BLaER1 treated with 17β-estradiol and CSF1 and Interleukin-3, amounts not matched to agents 10 nM and 100 nM (cell line): ENCODE results near the gene ACADL.
A peak's percentile ranks its signal among the peaks of the same experiment; 100 is the strongest.
"Not testable (repeated sequence)": the region's sequence is repeated elsewhere in the genome, so short reads cannot be mapped to it uniquely, and the experiment has no call there.

Experiments used
- H3K27ac ChIP-seq, 11 experiments: shearing (Covaris generic); formaldehyde crosslinking; 2 replicates each; pipeline ENCODE4 v1.8.1; 2022
- H3K27me3 ChIP-seq, 11 experiments: shearing (Covaris generic); formaldehyde crosslinking; 2 replicates each; pipeline ENCODE4 v1.8.1; 2022
- H3K36me3 ChIP-seq, 11 experiments: shearing (Covaris generic); formaldehyde crosslinking; 2 replicates each; pipeline ENCODE4 v1.8.1; 2022
- H3K4me1 ChIP-seq, 10 experiments: shearing (Covaris generic); formaldehyde crosslinking; 2 replicates each; pipeline ENCODE4 v1.8.1; 2022
- H3K4me2 ChIP-seq, 11 experiments: shearing (Covaris generic); formaldehyde crosslinking; 2 replicates each; pipeline ENCODE4 v1.8.1; 2022
- H3K4me3 ChIP-seq, 10 experiments: shearing (Covaris generic); formaldehyde crosslinking; 2 replicates each; pipeline ENCODE4 v1.8.1; 2022
- H3K9ac ChIP-seq, 11 experiments: shearing (Covaris generic); formaldehyde crosslinking; 2 replicates each; pipeline ENCODE4 v1.8.1; 2022
- H3K9me3 ChIP-seq, 11 experiments: shearing (Covaris generic); formaldehyde crosslinking; replicated peaks in 1 of 11; 2 replicates each; pipeline ENCODE4 v1.8.1; 2022
- H4K20me1 ChIP-seq, 11 experiments: shearing (Covaris generic); formaldehyde crosslinking; 2 replicates each; pipeline ENCODE4 v1.8.1; 2022
- Cebpa-rat ChIP-seq, 11 experiments: shearing (Covaris generic); IDR thresholded peaks; 2 replicates each; pipeline ENCODE4 v1.8.1; 2022

Gene ACADL

GRCh38 chr2:210179351-210179990, 45.8 kb downstream of the ACADL start:
- Histone ChIP-seq H3K27ac (no peak overlapping the region), H3K4me3 (no peak overlapping the region), H3K9ac (no peak overlapping the region)

DNA sequence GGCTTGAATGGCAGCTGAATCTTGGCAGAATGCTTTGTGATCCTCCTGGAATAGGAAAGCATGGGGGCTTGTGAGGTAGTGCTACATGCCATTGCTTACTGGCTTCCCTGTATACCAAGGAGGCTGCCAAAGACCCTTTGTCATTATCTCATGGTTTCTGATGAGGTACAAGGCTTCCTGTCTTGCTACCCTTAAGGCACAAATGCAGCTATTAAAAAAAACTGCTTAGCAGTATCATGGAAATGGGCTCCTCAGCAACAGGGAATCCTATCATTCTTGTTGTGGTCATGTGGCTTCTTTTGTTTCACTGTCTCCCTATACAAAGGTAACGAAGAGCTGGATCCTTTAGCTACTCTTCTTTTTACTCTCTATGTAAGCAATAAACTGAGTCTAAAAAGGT, 47.5 kb downstream of the ACADL start:
- H3K27ac ChIP-seq: no peak overlapping the region
- H3K4me1 ChIP-seq: peaks cover 0 to 6% (median under 1%) of the 10 kb centered on the region in 10 experiments; a peak in 9 of 20 replicates
- no peak overlapping the region for H3K4me3 ChIP-seq
- H3K27me3 ChIP-seq: no peaks in the 10 kb centered on the region
- H3K36me3 ChIP-seq: no peaks in the 10 kb centered on the region
- no peak overlapping the region for H3K9ac ChIP-seq
- H4K20me1 ChIP-seq: no peaks in the 10 kb centered on the region
- TF ChIP-seq Cebpa-rat (IDR thresholded peaks at IDR 0.05): no peak
- peaks cover 0 to 15% (median 8%) of the 10 kb centered on the region in 11 experiments; a peak in 10 of 22 replicates for H3K9me3 ChIP-seq
- no peak overlapping the region for H3K4me2 ChIP-seq

More at GRCh38 chr2:210179351-210179990, 45.8 kb downstream of the ACADL start:
- no peak overlapping the region for H3K4me2 ChIP-seq
- peaks cover 10 to 32% (median 22%) of the 10 kb centered on the region in 11 experiments for H3K9me3 ChIP-seq
- no peak for TF ChIP-seq Cebpa-rat (IDR thresholded peaks at IDR 0.05)
- H3K36me3 ChIP-seq: no peaks in the 10 kb centered on the region
- no peaks in the 10 kb centered on the region for H3K4me1 ChIP-seq
- H4K20me1 ChIP-seq: no peaks in the 10 kb centered on the region
- no peaks in the 10 kb centered on the region for H3K27me3 ChIP-seq

DNA sequence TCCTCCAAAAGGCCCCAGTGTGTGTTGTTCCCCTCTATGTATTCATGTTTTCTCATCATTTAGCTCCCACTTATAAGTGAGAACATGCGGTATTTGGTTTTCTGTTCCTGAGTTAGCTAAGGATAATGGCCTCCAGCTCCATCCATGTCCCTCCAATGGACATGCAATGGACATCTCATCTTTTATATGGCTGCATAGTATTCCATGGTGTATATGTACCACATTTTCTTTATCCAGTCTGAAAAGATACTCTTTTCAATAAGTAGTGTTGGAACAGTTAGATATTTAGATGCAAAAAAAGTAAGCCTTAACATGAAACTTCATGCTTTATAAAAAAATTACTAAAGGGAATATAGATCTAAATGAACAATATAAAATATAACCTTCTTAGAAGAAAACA, 48.1 kb downstream of the ACADL start:
- not testable (repeated sequence) for H3K36me3 ChIP-seq, H3K27ac ChIP-seq, H3K27me3 ChIP-seq, H4K20me1 ChIP-seq, H3K9ac ChIP-seq, H3K4me2 ChIP-seq, H3K4me3 ChIP-seq
- Histone ChIP-seq H3K9me3 (peaks cover 0 to 10% (median 6%) of the 10 kb centered on the region in 11 experiments; a peak in 7 of 22 replicates), H3K4me1 (peaks cover 3 to 13% (median 7%) of the 10 kb centered on the region in 10 experiments; a peak in 17 of 20 replicates)

- peaks cover 0 to 7% (median 0%) of the 10 kb centered on the region in 11 experiments; a peak in 2 of 22 replicates for H3K9me3 ChIP-seq
- H3K27ac ChIP-seq: no peak overlapping the region
- no peak for TF ChIP-seq Cebpa-rat (IDR thresholded peaks at IDR 0.05)
- H3K9ac ChIP-seq: no peak overlapping the region
- H3K27me3 ChIP-seq: no peaks in the 10 kb centered on the region
- H3K4me3 ChIP-seq: no peak overlapping the region
- no peaks in the 10 kb centered on the region for H3K36me3 ChIP-seq
- H3K4me1 ChIP-seq: peaks cover 6 to 18% (median 12%) of the 10 kb centered on the region in 10 experiments; a peak in 19 of 20 replicates
- H3K4me2 ChIP-seq: no peak overlapping the region
- H4K20me1 ChIP-seq: no peaks in the 10 kb centered on the region
These were observed 51.2 kb downstream of the ACADL start for GRCh38 chr2:210174086-210174485.

GRCh38 chr2:210172219-210172575, 53.0 kb downstream of the ACADL start:
- TF ChIP-seq Cebpa-rat (IDR thresholded peaks at IDR 0.05): no peak
- H4K20me1 ChIP-seq: no peaks in the 10 kb centered on the region
- no peaks in the 10 kb centered on the region for H3K36me3 ChIP-seq
- H3K4me1 ChIP-seq: peaks cover 17 to 36% (median 28%) of the 10 kb centered on the region in 10 experiments
- H3K9ac ChIP-seq: peak overlapping the region; percentile 92 to 99 (median 99)
- no peaks in the 10 kb centered on the region for H3K27me3 ChIP-seq
- H3K27ac ChIP-seq: peak overlapping the region; percentile 94 to 100 (median 96); a peak in 18 of 22 replicates
- peak overlapping the region; percentile 63 to 88 (median 74) for H3K4me3 ChIP-seq
- H3K4me2 ChIP-seq: peak overlapping the region; percentile 80 to 97 (median 87)
- peaks cover 0 to 6% (median 0%) of the 10 kb centered on the region in 11 experiments; a peak in 2 of 22 replicates for H3K9me3 ChIP-seq

- no peaks in the 10 kb centered on the region for H4K20me1 ChIP-seq
- H3K27ac ChIP-seq: peak within 1 kb of the TSS; percentile 94 to 100 (median 96)
- H3K36me3 ChIP-seq: no peaks in the 10 kb centered on the region
- H3K4me3 ChIP-seq: peak within 1 kb of the TSS; percentile 63 to 88 (median 74)
- H3K9me3 ChIP-seq: no peaks in the 10 kb centered on the region
- peak within 1 kb of the TSS; percentile 92 to 99 (median 99) for H3K9ac ChIP-seq
- H3K4me2 ChIP-seq: peak within 1 kb of the TSS; percentile 80 to 97 (median 88)
- no peaks in the 10 kb centered on the region for H3K27me3 ChIP-seq
- peaks cover 17 to 40% (median 29%) of the 10 kb centered on the region in 10 experiments for H3K4me1 ChIP-seq
- no peak for TF ChIP-seq Cebpa-rat (IDR thresholded peaks at IDR 0.05)
These were observed 53.7 kb downstream of the ACADL start, which contains the start of gene KANSL1L for GRCh38 chr2:210171309-210172218. KANSL1L (minus strand) TSS chr2:210171409; CDS start chr2:210154582, 16,827 bp downstream.

DNA sequence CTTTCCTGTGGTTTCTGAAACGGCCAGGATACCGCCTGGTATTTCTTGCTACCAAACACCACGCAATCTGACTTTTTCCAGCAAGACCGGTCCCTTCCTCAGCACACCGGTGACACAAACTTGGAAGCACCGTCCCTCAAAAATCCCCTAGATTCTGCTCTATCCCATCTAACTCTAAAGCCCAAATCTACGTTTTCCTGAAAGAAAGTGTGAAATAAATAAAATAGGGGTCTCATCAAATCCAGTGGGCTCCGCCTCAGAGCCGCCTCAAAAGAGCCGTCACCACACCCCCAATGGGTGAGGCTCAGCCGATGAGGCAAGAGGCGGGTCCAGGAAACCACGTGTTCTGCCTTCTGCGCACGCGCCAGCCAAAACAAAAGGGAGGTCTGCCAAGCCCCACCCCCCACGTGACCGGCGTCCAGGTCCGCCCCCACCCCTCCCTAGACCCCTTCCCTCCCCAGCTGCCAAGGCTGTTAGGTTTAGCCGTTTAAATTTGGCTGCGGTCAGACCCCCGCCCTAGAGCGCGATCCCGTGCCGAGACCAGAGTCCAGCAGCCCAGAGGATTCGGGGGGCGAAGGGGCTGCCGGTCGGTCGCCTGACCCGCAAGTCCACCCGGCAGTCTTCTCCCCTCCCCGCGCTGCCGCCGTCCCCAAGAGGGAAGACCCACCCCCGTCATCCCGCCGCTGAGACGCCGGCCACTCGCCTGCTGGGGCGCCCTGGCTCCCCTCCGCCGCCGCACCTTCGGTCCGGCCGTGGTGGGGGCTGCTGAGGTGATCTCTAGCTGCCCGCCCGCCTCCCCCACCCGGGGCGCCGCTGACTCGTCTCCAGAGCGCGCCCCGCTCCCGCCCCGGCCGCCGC, 54.6 kb downstream of the ACADL start:
- Histone ChIP-seq H3K27me3 (no peaks in the 10 kb centered on the region), H3K9ac (peak overlapping the region; percentile 92 to 99 (median 99)), H3K4me2 (peak overlapping the region; percentile 74 to 89 (median 78)), H3K4me1 (peaks cover 17 to 40% (median 29%) of the 10 kb centered on the region in 10 experiments), H4K20me1 (no peaks in the 10 kb centered on the region), H3K36me3 (0 out of 22 replicates have a peak, but pooled peaks cover 0 to 3% (median 0%) of the 10 kb centered on the region in 11 experiments), H3K9me3 (no peaks in the 10 kb centered on the region), H3K27ac (peak overlapping the region; percentile 94 to 100 (median 96)), H3K4me3 (peak overlapping the region; percentile 63 to 88 (median 74))
- peak in 3 of 11 experiments; percentile 19 to 32 (median 23); a peak in 2 of 22 replicates for TF ChIP-seq Cebpa-rat (IDR thresholded peaks at IDR 0.05)

- Histone ChIP-seq H3K4me1 (peaks cover 17 to 40% (median 29%) of the 10 kb centered on the region in 10 experiments), H3K9me3 (peaks cover 0 to under 1% (median 0%) of the 10 kb centered on the region in 11 experiments; a peak in 1 of 22 replicates), H4K20me1 (no peaks in the 10 kb centered on the region), H3K9ac (peak overlapping the region; percentile 92 to 99 (median 99)), H3K36me3 (0 out of 22 replicates have a peak, but pooled peaks cover 0 to 5% (median 0%) of the 10 kb centered on the region in 11 experiments), H3K27ac (peak overlapping the region; percentile 85 to 100 (median 95)), H3K27me3 (no peaks in the 10 kb centered on the region), H3K4me2 (peak overlapping the region; percentile 74 to 89 (median 78)), H3K4me3 (peak overlapping the region; percentile 63 to 88 (median 74))
- TF ChIP-seq Cebpa-rat (IDR thresholded peaks at IDR 0.05): no peak
These were observed 55.1 kb downstream of the ACADL start for GRCh38 chr2:210170196-210170445.
